NCI-H748 (cell line): ENCODE measurements around the gene CABLES2.
A peak's percentile ranks its signal among the peaks of the same experiment; 100 is the strongest.
"Not testable (repeated sequence)": the region's sequence is repeated elsewhere in the genome, so short reads cannot be mapped to it uniquely, and the experiment has no call there.

Experiments used
- DNase-seq: peaks from one replicate; lab custom pipeline; 2025; ENCODE audit not compliant: unreplicated experiment; lab: John Stamatoyannopoulos, UW

The CABLES2 gene

DNA sequence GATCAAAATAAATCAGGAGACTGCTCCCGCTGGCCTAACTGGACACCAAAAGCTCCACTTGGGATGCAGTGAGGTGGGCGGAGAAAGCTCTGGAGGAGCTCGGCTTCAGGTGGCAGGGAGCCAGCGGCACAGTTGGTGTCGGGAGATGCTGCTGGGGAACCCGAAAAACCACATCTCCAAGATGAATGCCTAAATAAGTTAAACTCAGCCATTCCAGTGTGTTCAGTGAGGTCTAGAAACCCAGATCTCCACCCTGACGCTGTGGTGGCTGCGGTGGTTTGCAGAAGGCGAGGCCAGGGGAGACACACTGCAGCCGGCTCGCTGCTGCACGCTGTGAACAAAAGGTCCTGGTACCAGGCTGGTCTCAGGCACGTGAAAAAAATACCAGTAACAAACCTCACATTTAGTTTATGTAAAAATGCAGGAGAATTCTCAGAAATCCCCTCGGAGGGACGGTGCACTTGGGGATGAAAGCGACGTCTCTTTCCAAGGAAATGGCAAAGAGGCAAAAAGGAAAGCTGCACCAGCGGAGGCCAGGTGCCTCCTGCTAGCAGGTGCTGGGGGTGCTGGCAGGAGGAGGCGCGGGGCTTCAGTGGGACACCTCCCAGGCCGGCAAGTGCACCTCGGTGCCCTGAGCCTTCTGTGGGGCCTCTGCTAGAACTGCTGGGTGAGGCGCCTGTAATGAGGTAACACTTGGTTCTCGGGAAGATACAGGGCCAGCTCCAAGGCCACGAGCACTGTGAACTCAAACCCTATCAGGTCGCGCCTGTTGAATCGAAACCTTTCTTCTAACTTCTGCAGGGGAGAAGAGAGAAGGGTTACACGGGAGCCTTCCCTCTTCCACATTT lies 16.5 kb downstream of the CABLES2 start:
- no peak for DNase-seq

GRCh38 chr20:62389601-62390087 lies 17.4 kb downstream of the CABLES2 start:
- DNase-seq = no peak

DNA sequence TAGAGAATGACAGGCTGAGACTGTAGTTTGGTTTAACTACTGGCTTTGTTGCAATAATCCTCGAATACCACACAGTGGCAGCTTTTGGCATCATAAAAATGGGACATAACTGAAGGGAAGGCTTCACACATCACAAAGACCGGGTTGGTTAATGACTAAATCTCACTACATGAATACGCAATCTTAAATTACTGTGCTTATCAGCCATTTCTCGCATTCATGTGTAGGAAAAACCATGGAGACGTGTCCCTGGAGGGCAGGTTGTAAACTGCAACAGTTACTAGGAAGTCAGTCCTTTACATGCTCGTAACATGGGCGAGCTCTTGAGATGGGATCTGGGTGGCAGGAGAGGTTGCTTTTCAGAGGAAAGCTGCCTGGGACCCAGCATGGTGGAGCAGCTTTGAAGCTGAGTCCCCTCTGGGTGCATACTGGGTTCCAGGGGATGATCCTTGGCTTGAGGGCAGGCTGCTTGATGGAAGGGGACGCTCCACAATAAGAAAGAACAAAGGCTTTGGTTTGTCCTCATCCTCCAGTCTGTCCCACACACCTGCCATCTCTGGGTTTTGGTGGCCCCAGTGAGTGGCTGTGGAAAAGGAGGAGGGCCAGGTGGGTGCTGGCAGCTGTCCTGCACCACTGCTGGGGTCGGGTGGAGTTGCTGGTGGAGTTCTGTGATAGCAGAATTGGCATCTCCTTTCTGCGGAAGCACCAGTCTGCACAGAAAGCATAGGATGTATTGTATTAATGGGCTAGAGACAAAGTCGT lies 18.1 kb downstream of the CABLES2 start:
- no peak for DNase-seq

- DNase-seq = no peak
Observed at GRCh38 chr20:62387933-62388635, 19.0 kb downstream of the CABLES2 start.

GRCh38 chr20:62387219-62387913 lies 19.7 kb downstream of the CABLES2 start:
- DNase-seq = no peak

GRCh38 chr20:62386383-62387218 lies 20.5 kb downstream of the CABLES2 start, which contains the start of gene RPS21:
RPS21 (plus strand) TSS chr20:62387103; CDS start chr20:62387339, 236 bp downstream.
- DNase-seq = peak; percentile 88

- DNase-seq = peak; percentile 68
Observed at GRCh38 chr20:62382306-62383198, 24.5 kb downstream of the CABLES2 start.

DNA sequence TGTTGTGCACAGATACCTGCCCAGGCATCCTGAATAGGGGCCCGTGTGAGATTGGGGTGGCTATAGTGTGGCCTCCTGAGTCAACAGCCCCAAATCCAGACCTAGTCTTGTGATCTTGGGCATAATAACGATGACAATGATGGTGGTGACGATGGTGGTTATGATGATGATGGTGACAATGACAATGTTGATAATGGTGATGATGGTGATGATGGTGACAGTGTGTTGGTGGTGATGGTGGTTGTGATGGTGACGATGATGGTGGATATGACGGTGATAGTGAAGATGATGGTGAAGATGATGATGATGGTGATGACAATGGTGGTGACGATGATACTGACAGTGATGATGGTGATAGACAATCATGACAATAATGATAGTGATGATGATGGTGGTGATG lies 25.2 kb downstream of the CABLES2 start:
- no peak for DNase-seq

GRCh38 chr20:62381202-62381797 lies 25.8 kb downstream of the CABLES2 start:
- no peak for DNase-seq

DNA sequence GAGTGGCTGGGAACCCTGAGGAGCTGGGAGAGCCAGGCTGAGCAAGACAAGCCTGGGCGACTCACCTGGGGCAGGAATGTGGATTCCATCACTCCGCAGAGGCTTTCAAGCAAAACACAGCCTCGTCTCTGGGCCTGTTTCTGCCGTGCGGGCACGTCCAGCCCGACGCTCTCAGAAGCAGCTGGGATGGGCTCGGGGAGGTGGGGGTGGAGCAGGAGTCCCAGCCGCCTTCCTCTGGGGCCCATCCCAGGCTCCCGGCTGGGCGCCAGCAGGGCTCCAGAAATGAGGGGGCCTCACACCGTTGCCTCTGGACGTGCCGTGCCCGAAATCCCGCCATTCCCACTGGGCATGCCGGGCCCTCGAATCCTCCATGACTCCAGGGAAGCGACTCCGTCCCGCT lies 28.9 kb downstream of the CABLES2 start:
- no peak for DNase-seq

DNA sequence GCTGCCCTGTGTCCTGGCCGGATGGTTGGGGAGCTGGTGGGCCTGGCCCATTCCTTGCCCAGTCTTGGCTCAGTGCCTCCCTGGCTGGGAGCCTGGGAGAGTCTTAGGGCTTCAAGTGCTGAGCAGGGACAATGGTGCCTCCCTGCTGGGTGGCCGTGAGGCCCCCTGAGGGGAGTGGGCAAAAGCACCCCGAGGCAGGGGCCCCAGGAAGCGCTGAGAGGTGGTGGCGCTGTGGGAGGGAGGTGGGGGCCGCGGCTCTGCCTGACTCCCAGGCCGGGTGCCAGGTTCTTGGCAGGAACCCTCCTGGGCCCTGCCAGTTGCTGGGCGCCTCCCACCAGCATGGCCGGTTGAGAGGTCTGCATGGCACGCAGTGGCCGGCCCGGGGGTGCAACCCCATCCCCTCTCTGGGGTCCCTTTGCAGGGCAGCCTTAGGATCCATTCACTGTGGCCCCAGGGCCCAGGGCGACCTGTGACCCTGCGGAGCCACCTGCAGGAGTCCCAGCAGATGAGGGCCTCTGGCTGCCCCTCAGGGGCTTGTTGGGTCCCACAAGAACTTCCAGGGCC lies 29.4 kb downstream of the CABLES2 start:
- DNase-seq = no peak

GRCh38 chr20:62377064-62377461 lies 30.0 kb downstream of the CABLES2 start:
- DNase-seq = no peak

DNA sequence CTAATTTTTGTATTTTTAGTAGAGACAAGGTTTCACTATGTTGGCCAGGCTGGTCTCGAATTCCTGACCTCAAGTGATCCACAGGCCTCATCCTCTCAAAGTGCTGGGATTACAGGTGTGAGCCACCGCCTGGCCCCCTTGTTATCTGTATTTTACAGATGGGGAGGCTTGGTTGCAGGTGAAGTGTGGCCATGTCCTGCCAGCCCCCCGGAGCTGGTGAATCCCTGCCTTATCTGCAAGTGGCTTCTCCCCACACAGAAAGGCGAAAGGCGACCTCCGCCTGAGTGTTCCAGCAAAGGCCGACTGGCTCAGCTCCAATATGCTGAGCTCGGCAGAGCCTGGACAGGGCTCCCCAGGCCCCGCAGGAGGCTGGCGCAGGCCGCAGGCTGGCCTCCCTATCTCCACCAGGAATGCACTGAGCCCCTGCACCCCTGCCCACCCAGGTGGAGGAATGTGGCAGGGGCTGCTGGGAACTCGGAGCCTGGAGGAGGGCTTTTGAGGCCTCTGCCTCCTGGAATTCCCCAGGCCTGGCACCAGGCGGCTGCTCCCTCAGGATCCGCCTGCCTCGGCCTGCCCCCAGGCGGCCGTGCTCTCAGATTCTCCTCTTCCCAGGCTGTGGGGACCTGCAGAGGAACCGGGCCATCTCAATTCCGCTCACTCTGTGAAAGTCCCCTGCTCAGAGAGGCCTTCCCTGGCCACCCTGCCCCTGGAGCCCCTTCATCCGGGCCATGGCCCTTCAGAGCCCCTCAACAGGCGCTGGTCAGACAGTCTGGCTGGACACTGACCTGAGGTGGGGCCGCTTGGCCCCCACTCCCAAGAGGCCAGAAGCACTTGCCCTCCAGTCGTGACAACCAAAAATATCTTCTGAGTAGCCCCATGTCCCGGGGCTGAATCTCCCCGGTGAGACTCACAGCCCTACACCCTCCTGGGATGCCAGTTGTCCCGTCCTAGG lies 30.7 kb downstream of the CABLES2 start:
- no peak for DNase-seq

DNA sequence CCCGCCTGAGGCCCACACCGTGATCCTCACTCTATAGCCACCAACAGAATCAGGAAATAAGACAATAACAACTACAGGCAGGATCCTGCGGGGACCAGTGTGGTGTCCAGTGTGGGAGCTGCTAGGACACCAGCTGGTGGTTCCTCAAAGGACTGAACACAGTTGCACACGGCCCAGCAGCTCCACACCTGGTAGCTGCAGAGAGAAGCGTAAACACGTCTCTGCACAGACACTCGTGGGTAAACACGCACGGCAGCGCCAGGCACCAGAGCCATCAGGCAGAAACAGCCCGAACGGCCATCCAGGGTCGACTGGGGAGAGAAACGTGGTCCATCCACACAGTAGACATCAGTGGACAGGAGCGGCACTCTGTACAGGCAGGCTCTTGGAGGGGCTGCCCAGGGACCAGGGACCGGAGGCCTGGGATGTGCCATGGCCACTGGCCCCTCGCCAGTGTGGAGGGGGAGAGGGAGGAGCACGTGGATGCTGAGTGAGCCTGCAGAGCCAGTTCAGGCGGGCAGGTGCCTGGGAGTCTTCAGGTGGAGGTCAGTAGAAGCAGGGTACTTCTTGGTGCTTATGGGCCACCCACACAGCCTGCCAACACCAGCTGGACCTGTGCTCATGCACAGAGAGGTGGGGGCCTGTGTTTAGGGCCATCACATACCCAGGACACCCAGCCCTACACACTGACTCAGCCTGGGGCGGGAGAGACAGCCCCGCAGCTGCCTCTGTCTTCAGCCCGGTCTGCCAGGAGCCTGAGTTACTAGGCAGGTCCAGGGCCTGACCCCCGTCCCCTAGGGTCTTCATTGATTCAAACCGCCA lies 32.5 kb downstream of the CABLES2 start:
- DNase-seq = no peak

DNA sequence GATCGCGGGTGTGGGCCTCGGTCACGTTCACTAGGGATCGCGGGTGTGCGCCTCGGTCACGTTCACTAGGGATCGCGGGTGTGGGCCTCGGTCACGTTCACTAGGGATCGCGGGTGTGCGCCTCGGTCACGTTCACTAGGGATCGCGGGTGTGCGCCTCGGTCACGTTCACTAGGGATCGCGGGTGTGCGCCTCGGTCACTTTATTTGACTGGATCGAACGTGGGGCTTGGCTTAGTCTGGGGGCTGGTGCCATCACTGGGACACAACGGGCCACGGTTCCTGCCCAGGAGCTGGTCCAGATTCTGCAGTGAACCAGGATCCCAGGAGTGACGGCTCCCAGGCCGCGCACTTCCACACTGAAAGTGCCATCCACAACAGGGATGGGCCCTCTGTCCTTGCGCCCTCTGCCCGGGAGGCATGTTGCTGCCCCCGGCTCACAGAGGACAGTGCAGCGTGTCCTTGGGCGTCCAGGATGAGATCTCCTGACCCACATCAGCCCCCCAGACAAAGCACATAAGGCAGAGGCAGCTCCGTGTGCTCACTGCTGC lies 33.4 kb downstream of the CABLES2 start:
- DNase-seq = not testable (repeated sequence)
